Prostate gland (tissue), 2 donors: Measurements from ENCODE around the gene DCAF12. TPM values are rescaled to one million over a fixed set of nuclear protein-coding genes. Genes with fewer than 3 reads are reported as not detected.
A peak's percentile ranks its signal among the peaks of the same experiment; 100 is the strongest.
"Not testable (repeated sequence)": the region's sequence is repeated elsewhere in the genome, so short reads cannot be mapped to it uniquely, and the experiment has no call there.

Source experiments
- DNase-seq: peaks from one replicate; pipeline ENCODE4 v3.0.0-alpha.2; 2019; ENCODE audit warnings: low spot score
- H3K27ac ChIP-seq, 2 donors: fragments of 200-600 bp; sonication (generic); 2 replicates each; pipeline ENCODE4 v1.5.1; 2017 to 2019
- H3K27me3 ChIP-seq: fragments of 200-600 bp; sonication (generic); replicated peaks from 2 replicates; pipeline ENCODE4 v1.5.1; 2019; ENCODE audit not compliant: insufficient read depth
- H3K36me3 ChIP-seq, 2 donors: fragments of 200-600 bp; sonication (generic); 1 replicate in 1 of 2; 2 replicates in 1 of 2; pipeline versions ENCODE4 v1.5.1 to v1.8.1; 2017 to 2019
- H3K4me1 ChIP-seq: fragments of 200-600 bp; sonication (generic); replicated peaks from 2 replicates; pipeline ENCODE4 v1.5.1; 2019
- H3K4me3 ChIP-seq, 2 donors: fragments of 200-600 bp; sonication (generic); 2 replicates each; pipeline ENCODE4 v1.5.1; 2017 to 2019
- H3K9me3 ChIP-seq: fragments of 200-600 bp; sonication (generic); 2 replicates; pipeline ENCODE4 v1.5.1; 2017
- CTCF ChIP-seq, 4 experiments: fragments of 200-600 bp in 2 of 4; fragments of 450-650 bp in 2 of 4; sonication (generic) in 2 of 4; IDR thresholded peaks; 1 replicate in 3 of 4; 2 replicates in 1 of 4; pipeline ENCODE4 v1.5.1; 2016 to 2019; ENCODE audit warnings: antibody characterized with exemption in 4 of 4, mild to moderate bottlenecking in 2 of 4, moderate library complexity in 2 of 4
- POLR2A ChIP-seq: fragments of 450-650 bp; IDR thresholded peaks from one replicate; pipeline ENCODE4 v1.6.1; 2016; ENCODE audit warnings: antibody characterized with exemption, mild to moderate bottlenecking
- POLR2AphosphoS5 ChIP-seq: sonication (generic); formaldehyde crosslinking; IDR thresholded peaks from one replicate; pipeline ENCODE4 v1.6.1; 2017; ENCODE audit warnings: antibody characterized with exemption
- WGBS: methylation state at CpG from one replicate; pipeline ENCODE4 v1.1.5; 2018; 5-methylcytosine and 5-hydroxymethylcytosine counted together
- intact Hi-C: fragments of 100-400 bp; cut with DNase I; formaldehyde crosslinking; loops from one replicate; pipeline ENCODE4 v1.14.2; 2022
- total RNA-seq, 2 donors: library from RNA; depleted of rRNA; stranded (reverse); fragments of >200 nt; gene quantifications; one replicate each; pipeline ENCODE4 v1.1.0, GENCODE V29; 2016

Gene DCAF12
- total RNA-seq, 2 donors from 2014 or later: 30.6 to 100 TPM

DNA sequence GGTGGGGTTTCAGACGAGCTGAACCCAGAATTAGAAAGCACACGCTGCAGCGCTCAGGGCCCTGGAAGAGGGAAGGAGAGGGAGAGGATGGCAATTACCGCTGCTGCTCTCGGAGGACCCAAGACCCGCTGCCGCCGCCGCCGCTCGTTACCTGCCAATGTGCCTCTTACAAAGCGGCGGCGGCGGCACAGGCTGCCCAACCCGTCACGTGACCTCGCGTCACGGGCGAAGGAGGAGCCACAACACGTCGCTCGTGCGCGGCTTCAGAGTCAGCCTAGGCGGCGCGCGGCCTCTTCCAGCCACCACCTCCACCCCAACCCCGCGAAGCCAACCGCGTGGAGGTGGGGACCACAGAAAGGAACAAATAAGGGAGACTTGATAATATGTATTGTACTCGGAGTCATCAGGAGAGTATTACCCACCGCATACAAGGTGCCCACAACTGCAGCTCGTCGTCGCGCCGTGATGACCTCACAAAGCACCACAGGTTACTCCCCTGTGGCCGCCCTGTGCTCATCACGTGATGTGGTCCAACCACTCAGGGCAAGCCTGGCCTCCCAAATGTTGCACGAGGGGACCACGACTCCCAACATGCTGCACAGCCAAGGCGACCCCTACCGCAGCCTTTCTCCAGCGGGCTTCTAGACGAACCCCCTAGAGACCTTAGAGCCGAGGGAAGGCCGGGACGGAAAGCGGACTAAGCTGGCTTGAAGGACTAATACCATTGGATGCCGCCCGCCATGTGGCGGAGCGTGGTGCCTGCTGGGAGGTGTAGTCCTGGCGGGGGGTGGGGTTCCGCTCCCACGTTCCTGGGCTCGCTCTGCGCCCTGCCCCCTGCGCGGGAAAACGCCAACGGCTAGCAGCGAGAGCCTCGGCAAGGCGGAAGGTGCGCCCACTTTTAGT, 77.5 kb downstream of the DCAF12 start, which contains the start of gene UBAP2:
Gene UBAP2 (minus strand): TSS at position 161 of the 903 bp plus-strand sequence. CDS start 31,739 bp downstream, outside the sequence.
- 0% methylated on average over 70 of the region's 70 CpGs for WGBS

GRCh38 chr9:34047864-34048726, 78.4 kb downstream of the DCAF12 start:
- intact Hi-C loops: loop anchor here (10.0 kb wide), 1 partner anchor 233 kb away; the partner anchor contains the start of gene UBE2R2
- H3K27me3 ChIP-seq: no peaks in the 10 kb centered on the region
- H3K4me3 ChIP-seq: peak overlapping the region; percentile 70 to 75
- H3K36me3 ChIP-seq: no peaks in the 10 kb centered on the region
- H3K9me3 ChIP-seq: no peaks in the 10 kb centered on the region
- DNase-seq: peak; percentile 33
- peaks cover 10% of the 10 kb centered on the region for H3K4me1 ChIP-seq
- WGBS: 2% methylated on average over 29 of the region's 29 CpGs
- H3K27ac ChIP-seq: peak overlapping the region; percentile 89 to 96
- TF ChIP-seq POLR2A (no peak), CTCF (IDR thresholded peaks at IDR 0.05) (no peak), POLR2AphosphoS5 (no peak)

More for the DNA sequence above, 77.5 kb downstream of the DCAF12 start, which contains the start of gene UBAP2:
- Histone ChIP-seq H3K27me3 (no peaks in the 10 kb centered on the region), H3K9me3 (no peaks in the 10 kb centered on the region), H3K4me3 (peak within 1 kb of the TSS; percentile 70 to 75), H3K4me1 (peaks cover 10% of the 10 kb centered on the region), H3K36me3 (no peaks in the 10 kb centered on the region), H3K27ac (peak within 1 kb of the TSS; percentile 89 to 96)
- intact Hi-C loops: loop anchor here (10.0 kb wide), 1 partner anchor 234 kb away; the partner anchor contains the start of gene UBE2R2
- peak in 2 of 4 experiments; percentile 14 to 23 for TF ChIP-seq CTCF (IDR thresholded peaks at IDR 0.05)
- peak; percentile 94 for TF ChIP-seq POLR2A
- TF ChIP-seq POLR2AphosphoS5: peak; percentile 87
- peak; percentile 98 for DNase-seq

GRCh38 chr9:34046784-34047379, 79.6 kb downstream of the DCAF12 start:
- H3K9me3 ChIP-seq: no peaks in the 10 kb centered on the region
- H3K27me3 ChIP-seq: no peaks in the 10 kb centered on the region
- no peak for DNase-seq
- H3K36me3 ChIP-seq: no peaks in the 10 kb centered on the region
- peak overlapping the region in 1 of 2 donors; percentile 75 for H3K4me3 ChIP-seq
- intact Hi-C loops: loop anchor here (10.0 kb wide), 1 partner anchor 232 kb away; the partner anchor contains the start of gene UBE2R2
- WGBS: 79% methylated on average over 5 of the region's 5 CpGs
- H3K27ac ChIP-seq: no peak overlapping the region
- H3K4me1 ChIP-seq: peaks cover 10% of the 10 kb centered on the region
- TF ChIP-seq CTCF (IDR thresholded peaks at IDR 0.05) (no peak), POLR2AphosphoS5 (no peak), POLR2A (no peak)

- H3K36me3 ChIP-seq: no peaks in the 10 kb centered on the region
- H3K4me3 ChIP-seq: no peak overlapping the region
- H3K9me3 ChIP-seq: no peaks in the 10 kb centered on the region
- no peak for DNase-seq
- no peak for TF ChIP-seq POLR2A
- no peak for TF ChIP-seq CTCF (IDR thresholded peaks at IDR 0.05)
- no peak for TF ChIP-seq POLR2AphosphoS5
- H3K27me3 ChIP-seq: no peaks in the 10 kb centered on the region
- H3K4me1 ChIP-seq: peaks cover 10% of the 10 kb centered on the region
- no peak overlapping the region for H3K27ac ChIP-seq
- 60% methylated on average over 3 of the region's 3 CpGs for WGBS
- intact Hi-C loops: loop anchor here (10.0 kb wide), 1 partner anchor 231 kb away; the partner anchor contains the start of gene UBE2R2
Observed at GRCh38 chr9:34045903-34046302, 80.6 kb downstream of the DCAF12 start.

GRCh38 chr9:34042074-34042473, 84.4 kb downstream of the DCAF12 start:
- intact Hi-C loops: loop anchor here (10.0 kb wide), 1 partner anchor 227 kb away; the partner anchor contains the start of gene UBE2R2
- H3K4me3 ChIP-seq, H3K27ac ChIP-seq, DNase-seq, H3K4me1 ChIP-seq, H3K9me3 ChIP-seq, H3K27me3 ChIP-seq, H3K36me3 ChIP-seq: not testable (repeated sequence)
- 96% methylated on average over 10 of the region's 10 CpGs for WGBS

GRCh38 chr9:34038851-34039250, 87.6 kb downstream of the DCAF12 start:
- H3K4me1 ChIP-seq, DNase-seq, intact Hi-C loops, H3K36me3 ChIP-seq, H3K27me3 ChIP-seq, H3K4me3 ChIP-seq, H3K27ac ChIP-seq, H3K9me3 ChIP-seq: not testable (repeated sequence)
- WGBS: 94% methylated on average over 34 of the region's 37 CpGs
